ENCODE data around the gene RAB11FIP3. TPM values are rescaled to one million over a fixed set of nuclear protein-coding genes. Genes with fewer than 3 reads are reported as not detected.
A peak's percentile ranks its signal among the peaks of the same experiment; 100 is the strongest.

RAB11FIP3 gene
- total and polyA plus RNA-seq, 11 donors, result 19.3 to 39.9 (median 31.9) TPM

DNA sequence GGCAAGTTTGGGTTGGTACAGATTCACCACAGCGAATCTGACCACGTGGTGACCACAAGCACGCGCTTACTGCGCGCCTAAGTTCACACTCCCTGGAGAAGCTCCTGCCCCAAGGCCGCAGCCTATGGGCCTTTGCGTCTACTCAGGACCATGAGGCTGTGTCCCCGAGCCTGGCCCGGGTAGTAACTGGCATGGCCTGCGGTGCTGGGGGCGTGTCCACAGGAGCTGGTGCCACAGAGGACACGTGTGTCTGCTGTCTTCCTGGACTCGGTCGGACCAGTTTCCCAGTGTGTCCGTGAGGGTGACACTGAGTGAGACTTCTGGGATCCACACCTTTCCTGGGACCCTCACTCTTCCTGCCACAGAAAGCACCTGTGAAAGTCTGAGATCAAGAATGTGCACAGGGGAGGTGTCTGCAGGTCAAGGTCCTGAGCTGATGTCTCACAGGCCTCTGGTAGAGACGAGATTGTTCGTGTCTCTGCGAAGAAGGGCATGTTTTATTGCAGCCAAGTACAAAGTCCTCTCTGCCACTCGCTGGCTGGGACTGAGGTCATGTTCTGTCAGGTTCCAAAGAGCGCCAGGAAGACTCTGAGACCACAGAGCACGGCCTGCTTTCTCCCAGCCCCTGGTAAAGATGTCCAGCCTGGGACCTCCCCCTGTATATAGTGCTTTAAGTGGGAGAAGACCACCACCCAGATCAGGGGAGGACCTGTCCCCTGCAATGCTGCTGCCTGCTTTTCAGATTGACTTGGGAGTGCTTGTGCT is 76.9 kb downstream of the RAB11FIP3 start:
- Histone ChIP-seq H3K4me1 (peaks cover 0 to 24% (median 0%) of the 10 kb centered on the region in 12 donors), H3K36me3 (peaks cover 0 to 41% (median 22%) of the 10 kb centered on the region in 9 donors), H3K9me3 (no peaks in the 10 kb centered on the region), H3K27ac (peak overlapping the region in 1 of 12 donors; percentile 39), H3K4me3 (no peak overlapping the region), H3K27me3 (no peaks in the 10 kb centered on the region)
- no peak for DNase-seq
- peak in 3 of 4 donors; percentile 49 to 53 (median 50) for ATAC-seq
- intact Hi-C loops (cut with DNase I), result no loop called here
- TF ChIP-seq, protein P1, sequence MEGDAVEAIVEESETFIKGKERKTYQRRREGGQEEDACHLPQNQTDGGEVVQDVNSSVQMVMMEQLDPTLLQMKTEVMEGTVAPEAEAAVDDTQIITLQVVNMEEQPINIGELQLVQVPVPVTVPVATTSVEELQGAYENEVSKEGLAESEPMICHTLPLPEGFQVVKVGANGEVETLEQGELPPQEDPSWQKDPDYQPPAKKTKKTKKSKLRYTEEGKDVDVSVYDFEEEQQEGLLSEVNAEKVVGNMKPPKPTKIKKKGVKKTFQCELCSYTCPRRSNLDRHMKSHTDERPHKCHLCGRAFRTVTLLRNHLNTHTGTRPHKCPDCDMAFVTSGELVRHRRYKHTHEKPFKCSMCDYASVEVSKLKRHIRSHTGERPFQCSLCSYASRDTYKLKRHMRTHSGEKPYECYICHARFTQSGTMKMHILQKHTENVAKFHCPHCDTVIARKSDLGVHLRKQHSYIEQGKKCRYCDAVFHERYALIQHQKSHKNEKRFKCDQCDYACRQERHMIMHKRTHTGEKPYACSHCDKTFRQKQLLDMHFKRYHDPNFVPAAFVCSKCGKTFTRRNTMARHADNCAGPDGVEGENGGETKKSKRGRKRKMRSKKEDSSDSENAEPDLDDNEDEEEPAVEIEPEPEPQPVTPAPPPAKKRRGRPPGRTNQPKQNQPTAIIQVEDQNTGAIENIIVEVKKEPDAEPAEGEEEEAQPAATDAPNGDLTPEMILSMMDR (IDR thresholded peaks at IDR 0.05), result no peak
- TF ChIP-seq POLR2A (IDR thresholded peaks at IDR 0.05), result no peak
- WGBS, 4 donors, result 80 to 87% (median 82%) methylated on average over 14 to 22 of the region's 22 CpGs

DNA sequence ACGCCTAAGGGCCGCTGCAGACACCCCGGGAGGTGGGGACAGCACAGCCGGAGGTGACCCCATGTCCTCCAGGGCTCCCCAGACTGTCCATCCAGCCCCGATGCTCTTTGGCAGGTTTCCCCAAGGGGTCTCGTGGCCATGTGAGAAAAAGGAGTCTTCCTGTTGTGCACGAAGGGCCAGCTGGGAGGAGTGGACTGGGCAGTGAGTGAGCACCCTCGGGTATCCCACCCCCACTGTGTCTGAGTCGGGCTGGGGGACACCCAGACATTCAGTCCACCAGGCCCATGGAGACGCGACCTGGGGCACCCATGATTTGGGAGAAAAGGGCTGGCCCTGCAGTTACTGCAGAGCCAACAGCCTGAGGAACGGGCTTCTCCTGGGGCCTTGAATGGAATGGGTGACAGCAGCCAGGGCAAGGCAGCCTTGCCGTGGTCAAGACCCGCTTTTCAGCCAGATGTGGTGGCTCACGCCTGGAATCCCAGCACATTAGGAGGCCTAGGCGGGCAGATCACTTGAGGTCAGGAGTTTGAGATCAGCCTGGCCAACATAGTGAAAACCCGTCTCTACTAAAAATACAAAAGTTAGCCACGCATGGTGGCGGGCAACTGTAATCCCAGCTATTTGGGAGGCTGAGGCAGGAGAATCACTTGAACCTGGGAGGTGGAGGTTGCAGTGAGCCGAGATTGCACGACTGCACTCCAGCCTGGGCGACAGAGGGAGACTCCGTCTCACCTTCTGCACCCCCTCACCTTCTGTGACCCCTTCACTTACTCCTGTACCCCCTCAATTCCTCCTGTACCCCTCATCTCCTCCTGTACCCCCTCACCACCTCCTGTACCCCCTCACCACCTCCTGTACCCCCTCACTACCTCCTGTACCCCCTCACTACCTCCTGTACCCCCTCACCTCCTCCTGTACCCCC is 78.0 kb downstream of the RAB11FIP3 start:
- Histone ChIP-seq H3K4me3 (no peak overlapping the region), H3K36me3 (peaks cover 0 to 36% (median 19%) of the 10 kb centered on the region in 9 donors), H3K27ac (peak overlapping the region in 1 of 12 donors; percentile 39), H3K9me3 (no peaks in the 10 kb centered on the region), H3K4me1 (peaks cover 0 to 24% (median 0%) of the 10 kb centered on the region in 12 donors), H3K27me3 (no peaks in the 10 kb centered on the region)
- no peak for ATAC-seq
- TF ChIP-seq, protein P1 (IDR thresholded peaks at IDR 0.05), result no peak
- no peak for TF ChIP-seq POLR2A (IDR thresholded peaks at IDR 0.05)
- 94 to 96% (median 95%) methylated on average over 17 to 23 of the region's 23 CpGs for WGBS, 4 donors
- intact Hi-C loops (cut with DNase I), result no loop called here
- DNase-seq, result no peak

DNA sequence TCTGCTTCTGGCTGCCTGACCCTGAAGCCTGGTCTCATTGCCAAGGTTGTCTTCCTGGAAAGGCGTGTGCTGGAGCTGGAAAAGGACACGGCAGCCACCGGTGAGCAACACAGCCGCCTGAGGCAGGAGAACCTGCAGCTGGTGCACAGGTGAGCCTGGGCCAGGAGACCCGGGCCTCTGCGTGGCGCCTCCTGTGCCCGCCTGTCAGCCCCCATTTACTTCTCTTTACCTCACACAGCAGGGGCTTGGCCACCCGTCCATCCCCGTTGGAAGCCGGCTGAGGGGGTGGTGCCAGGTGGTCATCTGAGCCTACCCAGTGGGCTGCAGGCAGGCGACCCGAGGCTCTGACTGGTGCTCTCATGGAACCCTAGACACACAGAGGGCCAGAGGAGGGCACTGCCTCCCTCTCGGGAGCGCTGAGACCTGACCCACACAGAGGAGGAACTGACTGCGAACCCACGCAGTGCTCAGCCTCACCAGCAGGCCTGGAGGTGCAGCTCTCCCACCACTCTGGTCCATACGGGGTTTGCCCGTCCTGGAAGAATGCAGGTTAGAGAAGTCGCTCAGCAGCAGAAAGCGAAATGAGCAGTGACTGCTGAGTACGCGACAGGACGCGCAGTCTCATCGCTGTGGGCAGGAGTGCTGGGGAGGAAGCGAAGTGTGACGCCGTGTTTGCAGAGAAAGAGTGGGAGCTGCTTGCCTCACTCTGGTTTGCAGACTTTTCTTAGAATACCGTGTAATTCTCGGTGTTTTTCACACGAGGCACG is 80.2 kb downstream of the RAB11FIP3 start:
- Histone ChIP-seq H3K9me3 (no peaks in the 10 kb centered on the region), H3K36me3 (peaks cover 0 to 30% (median 15%) of the 10 kb centered on the region in 9 donors), H3K4me3 (no peak overlapping the region), H3K27ac (no peak overlapping the region), H3K4me1 (peaks cover 0 to 24% (median 0%) of the 10 kb centered on the region in 12 donors), H3K27me3 (no peaks in the 10 kb centered on the region)
- intact Hi-C loops (cut with DNase I), result no loop called here
- TF ChIP-seq, protein P1 (IDR thresholded peaks at IDR 0.05), result no peak
- no peak for TF ChIP-seq POLR2A (IDR thresholded peaks at IDR 0.05)
- 89 to 95% (median 93%) methylated on average over 32 to 33 of the region's 33 CpGs for WGBS, 4 donors
- DNase-seq, result no peak
- no peak for ATAC-seq

All from heart left ventricle (tissue), 16 donors.